AG04449 (cell line): ENCODE data around the gene MANSC4.

Experiments used
- CTCF ChIA-PET: fragments of 350-600 bp; formaldehyde crosslinking; extraction: SDS; loops from one replicate; lab custom pipeline; 2021; ENCODE audit warnings: antibody characterized with exemption; lab: Yijun Ruan, JAX
- POLR2A ChIA-PET: fragments of 400-600, 350-600 bp; formaldehyde crosslinking; extraction: SDS; loops from one replicate; lab custom pipeline; 2020; ENCODE audit warnings: antibody characterized with exemption, inconsistent platforms; lab: Yijun Ruan, JAX
- DNase-seq: peaks from one replicate; pipeline ENCODE4 v3.0.0-alpha.2; 2010; ENCODE audit warnings: low read depth, low spot score
- H3K4me3 ChIP-seq: 2 replicates; pipeline ENCODE4 v1.5.1; 2011; ENCODE audit warnings: low read depth, mild to moderate bottlenecking, control low read depth, low read length
- CTCF ChIP-seq: IDR thresholded peaks from one replicate; pipeline ENCODE4 v1.5.1; 2011; ENCODE audit warnings: mild to moderate bottlenecking, moderate library complexity, low read length, control low read depth, inconsistent platforms; ENCODE audit not compliant: insufficient read depth; ENCODE audit errors: missing control alignments

MANSC4 gene

DNA sequence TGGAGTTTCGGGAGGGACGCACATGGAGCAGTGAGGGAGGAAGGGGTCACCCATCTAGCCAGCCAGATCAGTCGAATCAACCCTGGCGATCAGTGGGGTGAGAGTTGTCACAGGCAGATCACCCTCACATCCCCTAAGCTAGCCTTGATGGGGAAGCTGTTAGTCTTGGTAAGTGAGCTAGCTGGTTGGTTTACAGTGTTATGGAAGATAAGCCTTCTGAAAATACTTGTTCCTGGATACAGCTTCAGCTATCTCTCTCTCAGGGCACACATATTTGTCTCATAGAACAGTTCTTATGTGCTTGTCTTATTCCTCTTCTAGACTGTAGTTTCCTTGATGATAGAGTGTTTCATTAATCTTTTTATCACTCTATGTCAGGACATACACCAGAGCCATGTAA, 26.2 kb upstream of the MANSC4 start:
- no peak overlapping the region for H3K4me3 ChIP-seq
- ChIA-PET CTCF (interaction anchor here (2.0 kb wide), 1 partner anchor 15 kb away, joined by 22 read pairs; no protein-coding TSS in a partner anchor), POLR2A (no interaction called here)
- TF ChIP-seq CTCF: no peak
- DNase-seq: no peak

- H3K4me3 ChIP-seq: no peak overlapping the region
- no peak for TF ChIP-seq CTCF
- POLR2A ChIA-PET: no interaction called here
- CTCF ChIA-PET: interaction anchor here (2.0 kb wide), 1 partner anchor 16 kb away, joined by 22 read pairs; no protein-coding TSS in a partner anchor
- DNase-seq: no peak
Measured at GRCh38 chr12:27805238-27805637, 25.2 kb upstream of the MANSC4 start.

GRCh38 chr12:27802936-27803335, 22.9 kb upstream of the MANSC4 start:
- no peak for DNase-seq
- ChIA-PET POLR2A (no interaction called here), CTCF (interaction anchor here (1.1 kb wide), 1 partner anchor 19 kb away, joined by 3 read pairs; no protein-coding TSS in a partner anchor)
- no peak for TF ChIP-seq CTCF
- no peak overlapping the region for H3K4me3 ChIP-seq

GRCh38 chr12:27802511-27802910, 22.5 kb upstream of the MANSC4 start:
- TF ChIP-seq CTCF: no peak
- ChIA-PET CTCF (interaction anchor here (0.9 to 1.1 kb wide), 2 partner anchors 14 to 19 kb away, joined by 3 read pairs; no protein-coding TSS in a partner anchor), POLR2A (interaction anchor here (0.7 kb wide), 1 partner anchor 25 kb away, joined by 3 read pairs; no protein-coding TSS in a partner anchor)
- H3K4me3 ChIP-seq: no peak overlapping the region
- no peak for DNase-seq

DNA sequence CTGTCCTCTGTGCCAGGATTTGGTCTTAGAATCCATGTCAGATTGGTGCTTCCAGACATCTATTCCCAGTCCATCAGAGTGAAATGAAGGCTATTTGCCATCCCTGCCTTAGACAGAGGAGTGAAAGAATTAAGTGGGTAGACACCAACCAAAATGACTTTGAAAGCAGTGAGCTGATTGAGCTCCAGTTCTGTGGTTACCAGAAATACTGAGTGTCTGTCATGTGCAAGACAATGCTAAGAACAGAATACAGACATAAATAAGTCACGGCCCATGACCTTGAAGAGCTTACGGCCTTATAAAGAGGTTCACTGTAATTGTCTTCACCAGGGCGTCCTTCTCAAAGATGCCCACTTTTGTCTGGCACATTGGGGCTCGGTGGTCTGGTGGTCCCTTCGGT, 21.6 kb upstream of the MANSC4 start:
- no peak for TF ChIP-seq CTCF
- ChIA-PET POLR2A (interaction anchor here (0.7 kb wide), 1 partner anchor 26 kb away, joined by 3 read pairs; no protein-coding TSS in a partner anchor), CTCF (interaction anchor here (0.9 kb wide), 1 partner anchor 13 kb away, joined by 3 read pairs; no protein-coding TSS in a partner anchor)
- no peak overlapping the region for H3K4me3 ChIP-seq
- no peak for DNase-seq

GRCh38 chr12:27800819-27801218, 20.8 kb upstream of the MANSC4 start:
- TF ChIP-seq CTCF: no peak
- ChIA-PET POLR2A (no interaction called here), CTCF (no interaction called here)
- DNase-seq: no peak
- H3K4me3 ChIP-seq: no peak overlapping the region
